ENCODE measurements around the gene SEMA4F.

GRCh38 chr2:74691929-74692328 lies 37.9 kb downstream of the SEMA4F start:
- TF ChIP-seq CTCF (conservative IDR thresholded peaks at IDR 0.05) (no peak), ZFX (IDR thresholded peaks at IDR 0.05) (no peak)
